Measurements from ENCODE around the gene TSPAN9. TPM values are rescaled to one million over a fixed set of nuclear protein-coding genes. Genes with fewer than 3 reads are reported as not detected.
A peak's percentile ranks its signal among the peaks of the same experiment; 100 is the strongest.

TSPAN9 gene
- polyA plus RNA-seq, 2 of the 4 experiments (the other 2 are of a cell fraction), result 12.4 to 16.1 TPM

DNA sequence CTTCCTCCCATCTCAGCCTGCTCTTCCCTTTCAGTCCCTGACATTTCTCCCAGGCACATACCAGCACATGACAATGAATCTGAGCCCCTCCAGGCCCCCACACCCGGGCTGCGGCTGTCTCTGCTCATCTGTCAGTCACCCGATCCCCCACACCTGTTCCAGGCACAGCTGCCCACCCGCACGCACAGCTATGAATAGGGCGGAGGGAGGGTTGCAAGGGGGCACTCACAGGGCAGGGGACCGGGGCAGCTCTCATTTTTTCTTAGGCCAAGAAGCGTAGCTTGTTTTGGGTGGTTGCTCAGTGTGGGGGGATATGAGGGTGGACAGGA lies 43.7 kb upstream of the TSPAN9 start (continued):
- TF ChIP-seq CTCF (IDR thresholded peaks at IDR 0.05) (no peak), NPAS2 (CRISPR knock-in tag; IDR thresholded peaks at IDR 0.05; ENCODE audit: borderline replicate concordance) (no peak), ZNF302 (CRISPR knock-in tag; IDR thresholded peaks at IDR 0.05) (no peak), HOXB5 (CRISPR knock-in tag; IDR thresholded peaks at IDR 0.05) (no peak), RFX5 (IDR thresholded peaks at IDR 0.05) (no peak), HEYL (CRISPR knock-in tag; IDR thresholded peaks at IDR 0.05) (no peak), TP53 (CRISPR knock-in tag; IDR thresholded peaks at IDR 0.05) (no peak), HDAC2 (IDR thresholded peaks at IDR 0.05) (no peak)

DNA sequence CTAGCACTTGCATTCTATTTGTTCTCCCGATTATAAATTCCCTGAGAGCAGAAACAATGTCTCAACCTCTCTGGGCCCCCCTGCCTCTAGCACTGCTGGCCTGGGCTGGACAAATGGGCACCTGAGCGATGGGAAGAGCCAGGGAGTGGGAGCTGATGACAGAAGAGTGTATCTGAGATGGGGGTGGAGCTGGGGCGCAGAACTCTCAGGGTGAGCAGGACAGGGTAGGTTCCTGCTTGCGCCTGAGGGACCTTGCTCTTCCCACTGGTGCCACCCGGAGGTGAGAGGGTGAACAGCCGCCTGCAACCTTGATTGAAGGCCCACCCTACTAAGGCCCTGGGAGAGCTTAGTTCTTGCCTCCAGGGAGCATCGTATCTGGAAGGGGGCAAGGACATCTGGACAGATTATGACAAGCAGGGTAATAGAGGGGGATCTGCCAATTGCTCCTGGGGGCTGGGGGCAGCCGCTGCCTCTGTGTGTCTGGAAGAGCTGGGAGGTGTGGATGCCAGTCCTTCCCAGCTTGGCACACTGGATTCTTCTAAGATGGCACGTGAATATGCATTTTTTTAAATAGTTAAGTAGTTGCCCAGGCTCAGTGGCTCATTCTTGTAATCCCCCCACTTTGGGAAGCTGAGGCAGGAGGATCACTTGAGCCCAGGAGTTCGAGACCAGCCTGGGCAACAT lies 43.0 kb upstream of the TSPAN9 start:
- TF ChIP-seq RAD21 (conservative IDR thresholded peaks at IDR 0.05 in 1 of 2, IDR thresholded peaks at IDR 0.05 in 1 of 2) (peak; percentile 54 to 69), CTCF (IDR thresholded peaks at IDR 0.05) (peak; percentile 50), SMC3 (IDR thresholded peaks at IDR 0.05) (peak; percentile 49; the same call in 2 of the 3 replicates), FOXS1 (CRISPR knock-in tag; IDR thresholded peaks at IDR 0.05) (no peak)
- no peak overlapping the region for H3K4me2 ChIP-seq
- POLR2A ChIA-PET, result interaction anchor here (0.8 kb wide), 1 partner anchor 143 kb away, joined by 3 read pairs; the partner anchor contains the start of gene TULP3
- WGBS (ENCODE audit: missing lambda C conversion rate), result 36% methylated on average over 10 of the region's 10 CpGs
- H3K9me3 ChIP-seq, result no peaks in the 10 kb centered on the region
- H3K4me3 ChIP-seq, result no peak overlapping the region
- CTCF ChIA-PET, result interaction anchor here (0.6 to 2.6 kb wide), 40 partner anchors 8 to 298 kb away, joined by 3 to 24 read pairs (median 4); partner anchors contain the start of gene TULP3
- FAIRE-seq (no peak), DNase-seq (ENCODE audit: low read depth in 1 of 2, low spot score in 1 of 2) (peak; percentile 79 to 82), ATAC-seq (peak; percentile 92 to 95)
- H3K4me1 ChIP-seq, result no peaks in the 10 kb centered on the region
- no peak overlapping the region for H3K27ac ChIP-seq

DNA sequence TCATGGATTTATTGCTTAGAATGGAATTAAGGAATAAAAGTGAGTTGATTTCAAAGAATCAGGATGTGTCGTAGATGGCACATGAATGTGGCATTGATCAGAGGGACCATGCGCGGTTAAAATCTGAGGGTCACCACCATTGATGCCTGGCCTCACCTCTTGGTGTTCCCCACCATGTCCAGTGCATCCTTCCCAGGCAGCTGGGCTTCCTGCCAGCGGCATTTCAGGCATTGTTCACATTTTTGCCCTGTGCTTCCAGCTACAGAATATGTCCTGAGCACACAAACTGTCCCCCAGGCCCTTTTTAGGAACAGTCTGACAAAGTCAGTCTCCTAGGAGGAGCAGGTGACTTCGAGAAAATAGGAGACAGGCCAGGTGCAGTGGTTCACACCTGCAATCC lies 42.0 kb upstream of the TSPAN9 start:
- CTCF ChIA-PET, result interaction anchor here (0.6 to 2.5 kb wide), 13 partner anchors 12 to 296 kb away, joined by 3 to 24 read pairs (median 4); no protein-coding TSS in a partner anchor
- POLR2A ChIA-PET, result no interaction called here
- 93% methylated on average over 5 of the region's 5 CpGs for WGBS (ENCODE audit: missing lambda C conversion rate)
- DNase-seq (ENCODE audit: low read depth in 1 of 2, low spot score in 1 of 2) (no peak), FAIRE-seq (no peak), ATAC-seq (no peak)
- Histone ChIP-seq H3K27ac (no peak overlapping the region), H3K9me3 (no peaks in the 10 kb centered on the region), H3K4me2 (no peak overlapping the region), H3K4me1 (no peaks in the 10 kb centered on the region), H3K4me3 (no peak overlapping the region)
- TF ChIP-seq FOSL2 (IDR thresholded peaks at IDR 0.05) (no peak), FOSL2 (CRISPR knock-in tag; IDR thresholded peaks at IDR 0.05) (no peak), ZFP36 (IDR thresholded peaks at IDR 0.05; ENCODE audit: borderline replicate concordance, partially characterized antibody) (no peak), EHMT2 (IDR thresholded peaks at IDR 0.05; ENCODE audit: low read depth) (no peak), KDM1A (IDR thresholded peaks at IDR 0.05; ENCODE audit: low read depth) (no peak), FOXS1 (CRISPR knock-in tag; IDR thresholded peaks at IDR 0.05) (no peak), NPAS2 (CRISPR knock-in tag; IDR thresholded peaks at IDR 0.05; ENCODE audit: borderline replicate concordance) (no peak), POLR2A (IDR thresholded peaks at IDR 0.05; ENCODE audit: low read length) (no peak), ZC3H11A (IDR thresholded peaks at IDR 0.05) (no peak), HOXA7 (CRISPR knock-in tag; IDR thresholded peaks at IDR 0.05) (no peak), SMC3 (IDR thresholded peaks at IDR 0.05) (no peak), RARB (CRISPR knock-in tag; IDR thresholded peaks at IDR 0.05) (no peak), HOXB13 (CRISPR knock-in tag; IDR thresholded peaks at IDR 0.05; ENCODE audit: low read depth) (no peak), RNF2 (IDR thresholded peaks at IDR 0.05; ENCODE audit: borderline replicate concordance, low read depth) (no peak), ZSCAN20 (CRISPR knock-in tag; IDR thresholded peaks at IDR 0.05) (no peak), MAFK (IDR thresholded peaks at IDR 0.05; ENCODE audit: partially characterized antibody) (no peak), MYC (IDR thresholded peaks at IDR 0.05; ENCODE audit: borderline replicate concordance, low read length) (no peak), GATA3 (IDR thresholded peaks at IDR 0.05; ENCODE audit: borderline replicate concordance) (no peak), CBX2 (IDR thresholded peaks at IDR 0.05; ENCODE audit: borderline replicate concordance, low read depth) (no peak)
- TF ChIP-seq, protein P1, sequence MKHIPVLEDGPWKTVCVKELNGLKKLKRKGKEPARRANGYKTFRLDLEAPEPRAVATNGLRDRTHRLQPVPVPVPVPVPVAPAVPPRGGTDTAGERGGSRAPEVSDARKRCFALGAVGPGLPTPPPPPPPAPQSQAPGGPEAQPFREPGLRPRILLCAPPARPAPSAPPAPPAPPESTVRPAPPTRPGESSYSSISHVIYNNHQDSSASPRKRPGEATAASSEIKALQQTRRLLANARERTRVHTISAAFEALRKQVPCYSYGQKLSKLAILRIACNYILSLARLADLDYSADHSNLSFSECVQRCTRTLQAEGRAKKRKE (CRISPR knock-in tag; IDR thresholded peaks at IDR 0.05; ENCODE audit: low read depth), result no peak
